ENCODE data around the gene PARM1.
"Not testable (repeated sequence)": the region's sequence is repeated elsewhere in the genome, so short reads cannot be mapped to it uniquely, and the experiment has no call there.

Gene PARM1

GRCh38 chr4:74983253-74983635 is 50.3 kb downstream of the PARM1 start:
- Histone ChIP-seq H3K4me1 (ENCODE audit: control insufficient read depth in 1 of 2, insufficient read depth in 1 of 2, low read depth in 1 of 2, low read length in 1 of 2) (no peaks in the 10 kb centered on the region), H3K27ac (no peak overlapping the region), H3K4me3 (ENCODE audit: low read depth in 1 of 2, low read length in 1 of 2) (no peak overlapping the region), H3K36me3 (no peaks in the 10 kb centered on the region), H3K27me3 (no peaks in the 10 kb centered on the region), H3K9me3 (no peaks in the 10 kb centered on the region)
- TF ChIP-seq, protein P1, sequence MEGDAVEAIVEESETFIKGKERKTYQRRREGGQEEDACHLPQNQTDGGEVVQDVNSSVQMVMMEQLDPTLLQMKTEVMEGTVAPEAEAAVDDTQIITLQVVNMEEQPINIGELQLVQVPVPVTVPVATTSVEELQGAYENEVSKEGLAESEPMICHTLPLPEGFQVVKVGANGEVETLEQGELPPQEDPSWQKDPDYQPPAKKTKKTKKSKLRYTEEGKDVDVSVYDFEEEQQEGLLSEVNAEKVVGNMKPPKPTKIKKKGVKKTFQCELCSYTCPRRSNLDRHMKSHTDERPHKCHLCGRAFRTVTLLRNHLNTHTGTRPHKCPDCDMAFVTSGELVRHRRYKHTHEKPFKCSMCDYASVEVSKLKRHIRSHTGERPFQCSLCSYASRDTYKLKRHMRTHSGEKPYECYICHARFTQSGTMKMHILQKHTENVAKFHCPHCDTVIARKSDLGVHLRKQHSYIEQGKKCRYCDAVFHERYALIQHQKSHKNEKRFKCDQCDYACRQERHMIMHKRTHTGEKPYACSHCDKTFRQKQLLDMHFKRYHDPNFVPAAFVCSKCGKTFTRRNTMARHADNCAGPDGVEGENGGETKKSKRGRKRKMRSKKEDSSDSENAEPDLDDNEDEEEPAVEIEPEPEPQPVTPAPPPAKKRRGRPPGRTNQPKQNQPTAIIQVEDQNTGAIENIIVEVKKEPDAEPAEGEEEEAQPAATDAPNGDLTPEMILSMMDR (IDR thresholded peaks at IDR 0.05) = no peak

DNA sequence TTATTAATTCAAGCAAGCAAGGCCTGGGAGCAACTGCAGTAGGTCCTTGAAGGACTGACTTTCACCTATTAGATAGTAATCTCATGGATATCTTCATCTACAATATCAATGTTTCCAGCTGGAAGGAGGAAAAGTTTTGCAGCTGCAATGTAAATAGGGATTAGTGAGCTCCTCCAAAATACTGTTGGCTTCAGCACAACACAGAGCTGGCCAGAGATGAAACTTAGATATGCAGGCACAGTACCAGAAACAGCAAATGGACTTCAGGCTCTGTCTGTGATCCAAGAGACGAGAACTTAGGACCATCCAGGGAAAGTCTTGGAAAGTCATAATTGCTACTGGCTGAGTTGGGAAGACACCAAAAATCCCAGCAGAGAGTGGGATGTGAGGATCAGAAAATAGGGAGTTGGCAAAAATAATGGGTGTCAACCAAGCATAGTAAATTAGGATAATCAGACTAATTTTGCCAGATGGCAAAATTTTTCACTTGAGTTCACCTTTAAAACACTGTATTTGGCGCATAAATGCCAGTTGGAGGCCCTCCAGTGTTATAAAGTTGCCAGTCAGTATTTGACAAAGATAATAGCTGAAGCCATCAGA is 57.5 kb downstream of the PARM1 start:
- Histone ChIP-seq H3K4me1 (ENCODE audit: control insufficient read depth in 1 of 2, insufficient read depth in 1 of 2, low read depth in 1 of 2, low read length in 1 of 2) (no peaks in the 10 kb centered on the region), H3K4me3 (ENCODE audit: low read depth in 1 of 2, low read length in 1 of 2) (no peak overlapping the region), H3K36me3 (no peaks in the 10 kb centered on the region), H3K27ac (no peak overlapping the region), H3K9me3 (no peaks in the 10 kb centered on the region), H3K27me3 (no peaks in the 10 kb centered on the region)
- TF ChIP-seq, protein P1 (IDR thresholded peaks at IDR 0.05) = no peak

- not testable (repeated sequence) for H3K27me3 ChIP-seq; H3K9me3 ChIP-seq; H3K27ac ChIP-seq; H3K4me3 ChIP-seq (ENCODE audit: low read depth in 1 of 2, low read length in 1 of 2); H3K36me3 ChIP-seq; H3K4me1 ChIP-seq (ENCODE audit: control insufficient read depth in 1 of 2, insufficient read depth in 1 of 2, low read depth in 1 of 2, low read length in 1 of 2)
These were observed 61.5 kb downstream of the PARM1 start for GRCh38 chr4:74994436-74994835.

- no peaks in the 10 kb centered on the region for H3K4me1 ChIP-seq (ENCODE audit: control insufficient read depth in 1 of 2, insufficient read depth in 1 of 2, low read depth in 1 of 2, low read length in 1 of 2)
- H3K27ac ChIP-seq = no peak overlapping the region
- no peak overlapping the region for H3K4me3 ChIP-seq (ENCODE audit: low read depth in 1 of 2, low read length in 1 of 2)
- no peaks in the 10 kb centered on the region for H3K36me3 ChIP-seq
- TF ChIP-seq, protein P1 (IDR thresholded peaks at IDR 0.05) = no peak
- H3K27me3 ChIP-seq = no peaks in the 10 kb centered on the region
- no peaks in the 10 kb centered on the region for H3K9me3 ChIP-seq
These were observed 64.1 kb downstream of the PARM1 start for GRCh38 chr4:74996996-74997395.

DNA sequence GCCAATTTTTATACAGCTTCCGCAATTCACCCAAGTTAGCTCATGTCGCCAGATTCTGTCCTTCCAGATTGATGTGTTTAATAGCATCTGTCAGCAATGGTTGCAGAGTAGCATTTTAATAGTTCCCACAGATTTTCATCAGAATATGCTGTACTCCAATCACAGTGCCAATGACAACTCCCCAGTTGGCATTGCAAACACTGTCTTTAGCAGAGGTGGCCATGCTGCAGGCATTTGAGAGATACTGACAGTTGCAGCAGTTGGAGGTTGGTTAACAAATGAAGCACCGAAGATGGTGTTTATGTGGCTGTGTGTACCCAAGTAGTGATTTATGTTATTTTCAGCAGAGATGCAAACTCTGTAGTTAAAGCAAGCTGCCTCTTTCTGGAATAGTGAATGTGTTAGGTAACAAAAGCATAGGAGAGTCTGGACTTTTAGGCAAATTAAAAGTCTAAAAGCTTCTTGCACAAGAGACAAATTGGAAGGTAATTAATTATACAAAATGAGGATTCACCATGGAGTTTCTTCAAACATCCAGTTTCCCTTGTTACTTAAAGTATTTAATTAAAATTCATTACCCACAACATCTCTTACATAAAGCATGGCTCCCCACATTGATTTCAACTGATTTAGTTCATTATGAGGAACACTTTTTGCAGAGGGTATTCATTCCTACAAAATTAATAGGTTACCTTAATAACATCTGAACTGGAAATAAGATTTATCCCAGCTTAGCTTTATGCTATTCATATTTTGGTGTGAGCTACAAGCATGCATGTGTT is 65.2 kb downstream of the PARM1 start:
- Histone ChIP-seq H3K9me3 (no peaks in the 10 kb centered on the region), H3K27me3 (no peaks in the 10 kb centered on the region), H3K27ac (no peak overlapping the region), H3K4me3 (ENCODE audit: low read depth in 1 of 2, low read length in 1 of 2) (no peak overlapping the region), H3K36me3 (no peaks in the 10 kb centered on the region), H3K4me1 (ENCODE audit: control insufficient read depth in 1 of 2, insufficient read depth in 1 of 2, low read depth in 1 of 2, low read length in 1 of 2) (no peaks in the 10 kb centered on the region)
- TF ChIP-seq, protein P1 (IDR thresholded peaks at IDR 0.05) = no peak

DNA sequence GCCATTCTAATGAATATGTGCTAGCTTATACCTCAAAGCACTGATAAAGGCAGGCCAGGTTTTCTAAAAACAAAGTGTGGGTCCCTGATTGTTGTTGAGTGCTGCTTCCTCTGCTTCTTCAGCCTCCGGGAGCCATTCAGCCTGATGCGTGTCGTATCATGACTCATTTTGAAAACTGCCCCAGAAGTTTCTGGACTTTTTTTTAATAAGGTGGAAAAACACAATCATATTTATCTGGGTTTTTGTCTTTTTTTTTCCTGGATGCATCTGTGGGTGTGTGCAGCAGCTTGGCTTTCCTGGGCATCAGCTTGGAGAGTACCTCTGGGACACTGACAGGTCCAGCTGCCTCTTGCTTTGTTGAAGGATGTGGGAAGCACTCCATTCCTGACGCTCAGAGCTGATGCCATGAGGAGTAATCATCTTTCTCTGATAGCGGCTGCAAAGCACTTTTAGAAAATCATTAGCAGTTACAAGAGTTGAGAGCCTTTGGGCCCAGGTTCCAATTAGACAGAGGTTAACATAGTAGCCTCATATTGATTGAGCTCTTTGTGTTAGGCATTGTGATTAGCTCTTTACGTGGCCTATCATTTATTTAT is 66.9 kb downstream of the PARM1 start:
- TF ChIP-seq, protein P1 (IDR thresholded peaks at IDR 0.05) = no peak
- Histone ChIP-seq H3K9me3 (no peaks in the 10 kb centered on the region), H3K27me3 (no peaks in the 10 kb centered on the region), H3K4me1 (ENCODE audit: control insufficient read depth in 1 of 2, insufficient read depth in 1 of 2, low read depth in 1 of 2, low read length in 1 of 2) (no peaks in the 10 kb centered on the region), H3K4me3 (ENCODE audit: low read depth in 1 of 2, low read length in 1 of 2) (no peak overlapping the region), H3K36me3 (no peaks in the 10 kb centered on the region), H3K27ac (no peak overlapping the region)

Measured in neutrophil (primary cell).